Body of pancreas (tissue), 4 donors: ENCODE measurements around the gene FAT2. TPM values are rescaled to one million over a fixed set of nuclear protein-coding genes. Genes with fewer than 3 reads are reported as not detected.

Source experiments
- ATAC-seq: fragments of 150-250 bp; one replicate; pipeline ENCODE4 v1.9.1; 2016
- DNase-seq, 4 donors: peaks; one replicate each; pipeline ENCODE4 v3.0.0-alpha.2; 2019
- H3K27ac ChIP-seq, 4 donors: fragments of 200-600 bp; sonication (generic); 1 replicate in 3 of 4; 2 replicates in 1 of 4; pipeline versions ENCODE4 v1.5.1 to v1.6.1; 2016 to 2019; ENCODE audit warnings: mild to moderate bottlenecking in 1 of 4, mixed read lengths in 1 of 4, moderate library complexity in 1 of 4
- H3K27me3 ChIP-seq, 2 donors: fragments of 200-600 bp; sonication (generic); one replicate each; pipeline ENCODE4 v1.6.0; 2016; ENCODE audit warnings: mild to moderate bottlenecking in 1 of 2
- H3K36me3 ChIP-seq, 2 donors: fragments of 200-600 bp; sonication (generic); replicated peaks in 1 of 2; 2 replicates each; pipeline ENCODE4 v1.5.1; 2016; ENCODE audit warnings: low read depth in 2 of 2; ENCODE audit not compliant: insufficient read depth in 1 of 2
- H3K4me1 ChIP-seq: fragments of 200-600 bp; sonication (generic); one replicate; pipeline ENCODE4 v1.6.0; 2016
- H3K4me3 ChIP-seq, 2 donors: fragments of 200-600 bp; sonication (generic); 1 replicate in 1 of 2; 2 replicates in 1 of 2; pipeline ENCODE4 v1.5.1; 2016 to 2019
- H3K9me3 ChIP-seq, 3 donors: fragments of 200-600 bp; sonication (generic); 1 replicate in 2 of 3; 2 replicates in 1 of 3; pipeline ENCODE4 v1.5.1; 2016
- CTCF ChIP-seq, 7 experiments: fragments of 450-650 bp in 4 of 7; fragments of 200-600 bp in 3 of 7; sonication (generic) in 3 of 7; IDR thresholded peaks; one replicate each; pipeline ENCODE4 v1.5.1; 2016 to 2019; ENCODE audit warnings: antibody characterized with exemption in 7 of 7
- POLR2A ChIP-seq, 3 donors: fragments of 450-650 bp; IDR thresholded peaks; one replicate each; pipeline ENCODE4 v1.6.1; 2016; ENCODE audit warnings: antibody characterized with exemption in 3 of 3, mild to moderate bottlenecking in 2 of 3
- WGBS, 2 donors: methylation state at CpG; one replicate each; pipeline ENCODE4 v1.1.5; 2017; 5-methylcytosine and 5-hydroxymethylcytosine counted together
- intact Hi-C: fragments of 100-400 bp; cut with DNase I; formaldehyde crosslinking; loops from one replicate; pipeline ENCODE4 v1.15.1; 2023
- total RNA-seq, 2 donors: library from RNA; depleted of rRNA; stranded (reverse); fragments of >200 nt; gene quantifications; one replicate each; pipeline ENCODE4 v1.1.0, GENCODE V29; 2016

FAT2 gene
- not detected for total RNA-seq

DNA sequence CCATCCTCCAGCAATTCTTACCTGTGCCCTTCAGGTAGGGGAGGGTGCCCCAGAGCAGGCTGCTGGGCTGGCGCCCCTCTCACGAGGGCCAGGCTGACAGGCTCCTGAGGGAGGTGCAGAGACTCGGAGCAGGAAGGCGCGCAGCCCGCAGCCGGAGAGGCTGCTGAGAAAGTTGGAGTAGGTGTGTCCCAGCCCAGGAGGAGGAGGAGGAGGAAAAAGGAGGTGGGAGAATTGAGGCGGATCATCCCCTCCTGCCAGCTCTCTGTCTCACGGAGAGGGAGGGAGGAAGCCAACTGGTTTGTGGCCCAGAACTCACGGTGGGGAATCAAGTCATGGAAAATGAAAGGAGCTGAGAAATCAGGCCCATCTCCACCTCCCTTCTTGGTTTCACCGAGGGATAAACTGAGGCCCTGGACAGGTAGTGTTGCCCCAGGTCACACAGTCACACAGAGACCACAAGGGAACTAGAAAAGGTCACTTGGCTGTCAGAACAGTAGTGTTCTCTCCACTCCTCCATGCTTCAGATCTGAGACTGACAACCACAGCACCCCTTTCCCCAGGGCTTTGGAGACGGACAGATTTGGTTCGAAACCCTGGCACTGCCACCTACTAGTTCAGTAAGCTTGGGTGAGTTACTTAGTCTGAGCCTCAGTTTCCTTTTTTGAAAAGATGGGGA, at the start of gene FAT2:
Gene FAT2, minus strand, starts transcription at position 188 of the 676 bp plus-strand sequence. CDS start 22,400 bp downstream, outside the sequence.
- DNase-seq (no peak), ATAC-seq (no peak)
- TF ChIP-seq CTCF (IDR thresholded peaks at IDR 0.05): no peak
- TF ChIP-seq POLR2A (IDR thresholded peaks at IDR 0.05): no peak
- H3K4me1 ChIP-seq: peaks cover 8% of the 10 kb centered on the region
- no peaks in the 10 kb centered on the region for H3K27me3 ChIP-seq
- H3K27ac ChIP-seq: no peak within 1 kb of the TSS
- intact Hi-C loops: no loop called here
- H3K36me3 ChIP-seq: no peaks in the 10 kb centered on the region
- WGBS, 2 donors: 68 to 74% methylated on average over 13 of the region's 13 CpGs
- H3K9me3 ChIP-seq: no peaks in the 10 kb centered on the region
- H3K4me3 ChIP-seq: no peak within 1 kb of the TSS

- no peaks in the 10 kb centered on the region for H3K27me3 ChIP-seq
- no peak overlapping the region for H3K27ac ChIP-seq
- no peaks in the 10 kb centered on the region for H3K4me1 ChIP-seq
- 65 to 86% methylated on average over 3 to 4 of the region's 4 CpGs for WGBS, 2 donors
- no peak for TF ChIP-seq CTCF (IDR thresholded peaks at IDR 0.05)
- TF ChIP-seq POLR2A (IDR thresholded peaks at IDR 0.05): no peak
- no peak for DNase-seq
- ATAC-seq: no peak
- H3K4me3 ChIP-seq: no peak overlapping the region
- intact Hi-C loops: no loop called here
- no peaks in the 10 kb centered on the region for H3K9me3 ChIP-seq
- no peaks in the 10 kb centered on the region for H3K36me3 ChIP-seq
Measured at GRCh38 chr5:151638619-151639018, 47.5 kb upstream of the FAT2 start.

GRCh38 chr5:151637676-151638075, 46.5 kb upstream of the FAT2 start:
- 61 to 74% methylated on average over 5 of the region's 5 CpGs for WGBS, 2 donors
- H3K4me1 ChIP-seq: no peaks in the 10 kb centered on the region
- DNase-seq (no peak), ATAC-seq (no peak)
- TF ChIP-seq POLR2A (IDR thresholded peaks at IDR 0.05) (no peak), CTCF (IDR thresholded peaks at IDR 0.05) (no peak)
- no peaks in the 10 kb centered on the region for H3K27me3 ChIP-seq
- H3K36me3 ChIP-seq: no peaks in the 10 kb centered on the region
- no peak overlapping the region for H3K27ac ChIP-seq
- H3K4me3 ChIP-seq: no peak overlapping the region
- no peaks in the 10 kb centered on the region for H3K9me3 ChIP-seq
- intact Hi-C loops: no loop called here

DNA sequence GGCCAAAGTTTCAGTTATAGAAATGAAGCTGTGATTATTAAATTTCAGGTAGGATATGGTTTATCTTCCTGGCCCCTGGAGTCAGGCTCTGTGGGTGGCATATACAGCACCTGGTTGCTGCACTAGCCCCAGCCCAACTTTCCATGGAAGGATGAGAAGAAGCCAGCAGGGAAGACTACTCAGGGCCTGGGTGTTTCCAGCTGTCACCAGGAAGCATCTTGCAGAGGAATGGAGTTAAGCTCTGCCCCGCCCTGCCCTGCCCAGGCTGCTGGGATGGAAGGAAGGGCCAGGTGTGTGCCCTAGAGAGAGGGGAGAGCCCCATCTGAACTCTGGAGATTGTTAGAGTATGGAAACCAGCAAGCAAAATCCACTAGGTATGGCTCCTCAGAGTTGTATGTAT, 42.8 kb upstream of the FAT2 start:
- no peaks in the 10 kb centered on the region for H3K4me1 ChIP-seq
- no peak for DNase-seq
- WGBS, 2 donors: 71 to 73% methylated on average over 1 of the region's 1 CpG
- TF ChIP-seq CTCF (IDR thresholded peaks at IDR 0.05) (no peak), POLR2A (IDR thresholded peaks at IDR 0.05) (no peak)
- no peak overlapping the region for H3K4me3 ChIP-seq
- H3K9me3 ChIP-seq: no peaks in the 10 kb centered on the region
- intact Hi-C loops: no loop called here
- H3K27ac ChIP-seq: no peak overlapping the region
- no peaks in the 10 kb centered on the region for H3K27me3 ChIP-seq
- no peak for ATAC-seq
- no peaks in the 10 kb centered on the region for H3K36me3 ChIP-seq

GRCh38 chr5:151632941-151633340, 41.8 kb upstream of the FAT2 start:
- WGBS, 2 donors: 81 to 87% methylated on average over 6 to 8 of the region's 8 CpGs
- no peaks in the 10 kb centered on the region for H3K36me3 ChIP-seq
- H3K4me1 ChIP-seq: no peaks in the 10 kb centered on the region
- intact Hi-C loops: no loop called here
- H3K27ac ChIP-seq: no peak overlapping the region
- DNase-seq (no peak), ATAC-seq (no peak)
- H3K9me3 ChIP-seq: no peaks in the 10 kb centered on the region
- no peak overlapping the region for H3K4me3 ChIP-seq
- TF ChIP-seq POLR2A (IDR thresholded peaks at IDR 0.05) (no peak), CTCF (IDR thresholded peaks at IDR 0.05) (no peak)
- H3K27me3 ChIP-seq: no peaks in the 10 kb centered on the region
